Colonic mucosa (tissue), 4 donors: ENCODE results near the gene TIRAP. TPM values are rescaled to one million over a fixed set of nuclear protein-coding genes. Genes with fewer than 3 reads are reported as not detected.

Experiments
- DNase-seq: peaks from one replicate; pipeline ENCODE4 v3.0.0-alpha.2; 2020
- H3K27ac ChIP-seq: fragments of 200-600 bp; one replicate; pipeline ENCODE4 v1.8.0; 2021
- H3K27me3 ChIP-seq: fragments of 200-600 bp; one replicate; pipeline ENCODE4 v1.8.0; 2021
- H3K36me3 ChIP-seq: fragments of 200-600 bp; one replicate; pipeline ENCODE4 v1.8.0; 2021
- H3K4me1 ChIP-seq: fragments of 200-600 bp; one replicate; pipeline ENCODE4 v1.8.0; 2021; ENCODE audit warnings: mild to moderate bottlenecking
- H3K4me3 ChIP-seq: fragments of 200-600 bp; one replicate; pipeline ENCODE4 v1.8.0; 2021
- H3K9ac ChIP-seq, 2 donors: one replicate each; pipeline ENCODE4 v1.7.0; 2013; ENCODE audit warnings: control low read depth in 2 of 2, low read depth in 2 of 2, low read length in 2 of 2
- H3K9me3 ChIP-seq: fragments of 200-600 bp; one replicate; pipeline ENCODE4 v1.8.0; 2021
- CTCF ChIP-seq: fragments of 200-600 bp; IDR thresholded peaks from one replicate; pipeline ENCODE4 v1.8.0; 2022; ENCODE audit warnings: antibody characterized with exemption, mild to moderate bottlenecking
- intact Hi-C: fragments of 100-400 bp; cut with DNase I; formaldehyde crosslinking; loops from one replicate; pipeline ENCODE4 v1.14.1; 2022
- total RNA-seq, 2 donors: library from RNA; stranded (reverse); fragmentation: NEBNext Ultra II Directional in 1 of 2; extraction: Animal tissue kit (Norgen Biotek cat#: 25700) in 1 of 2; gene quantifications; one replicate each; pipeline ENCODE4 v1.2.1, GENCODE V29; 2021
- donor health status: healthy.
- donor health status: DM: no; HTN: no; CAD: no.
- donor health status: DM: no; HTN: no; CAD: no.

TIRAP gene
- total RNA-seq, 2 donors from 2014 or later = 16.4 to 17.8 TPM

- no peak for DNase-seq
- Histone ChIP-seq H3K27ac (no peak overlapping the region), H3K4me1 (no peaks in the 10 kb centered on the region), H3K4me3 (no peak overlapping the region), H3K9ac (no peak overlapping the region), H3K36me3 (no peaks in the 10 kb centered on the region), H3K27me3 (no peaks in the 10 kb centered on the region), H3K9me3 (no peaks in the 10 kb centered on the region)
- intact Hi-C loops = no loop called here
- TF ChIP-seq CTCF = no peak
Measured at GRCh38 chr11:126336138-126336541, 53.2 kb downstream of the TIRAP start.

- no peak overlapping the region for H3K4me3 ChIP-seq
- no peak overlapping the region for H3K27ac ChIP-seq
- no peak overlapping the region for H3K9ac ChIP-seq
- no peaks in the 10 kb centered on the region for H3K27me3 ChIP-seq
- no peaks in the 10 kb centered on the region for H3K9me3 ChIP-seq
- no peak for DNase-seq
- no peaks in the 10 kb centered on the region for H3K4me1 ChIP-seq
- TF ChIP-seq CTCF = no peak
- intact Hi-C loops = no loop called here
- no peaks in the 10 kb centered on the region for H3K36me3 ChIP-seq
Measured at GRCh38 chr11:126336671-126337101, 53.8 kb downstream of the TIRAP start.

- Histone ChIP-seq H3K4me3 (no peak overlapping the region), H3K9ac (no peak overlapping the region), H3K9me3 (no peaks in the 10 kb centered on the region), H3K27me3 (no peaks in the 10 kb centered on the region), H3K4me1 (no peaks in the 10 kb centered on the region), H3K27ac (no peak overlapping the region), H3K36me3 (no peaks in the 10 kb centered on the region)
- TF ChIP-seq CTCF = no peak
- no peak for DNase-seq
- intact Hi-C loops = no loop called here
Measured at GRCh38 chr11:126337126-126337473, 54.2 kb downstream of the TIRAP start.

- DNase-seq = no peak
- TF ChIP-seq CTCF = no peak
- Histone ChIP-seq H3K27ac (no peak overlapping the region), H3K4me1 (no peaks in the 10 kb centered on the region), H3K36me3 (no peaks in the 10 kb centered on the region), H3K4me3 (no peak overlapping the region), H3K27me3 (no peaks in the 10 kb centered on the region), H3K9me3 (no peaks in the 10 kb centered on the region), H3K9ac (no peak overlapping the region)
- intact Hi-C loops = no loop called here
Measured at GRCh38 chr11:126337474-126338241, 54.8 kb downstream of the TIRAP start.

GRCh38 chr11:126338346-126339055 lies 55.6 kb downstream of the TIRAP start:
- H3K27me3 ChIP-seq = no peaks in the 10 kb centered on the region
- H3K9me3 ChIP-seq = no peaks in the 10 kb centered on the region
- no peak for DNase-seq
- intact Hi-C loops = no loop called here
- H3K4me1 ChIP-seq = no peaks in the 10 kb centered on the region
- H3K27ac ChIP-seq = no peak overlapping the region
- no peak for TF ChIP-seq CTCF
- H3K4me3 ChIP-seq = no peak overlapping the region
- no peaks in the 10 kb centered on the region for H3K36me3 ChIP-seq
- H3K9ac ChIP-seq = no peak overlapping the region
